Suppressor macrophage treated with lipopolysaccharide for 4 hours (primary cell): ENCODE measurements around the gene ZNF516.
A peak's percentile ranks its signal among the peaks of the same experiment; 100 is the strongest.

Experiments used
- DNase-seq: peaks from one replicate; pipeline ENCODE4 v3.0.0-alpha.2; 2020

The ZNF516 gene

GRCh38 chr18:76506395-76506794, 11.4 kb upstream of the ZNF516 start:
- no peak for DNase-seq

- DNase-seq: peak; percentile 64
These were observed 10.6 kb upstream of the ZNF516 start for GRCh38 chr18:76505614-76506013.

DNA sequence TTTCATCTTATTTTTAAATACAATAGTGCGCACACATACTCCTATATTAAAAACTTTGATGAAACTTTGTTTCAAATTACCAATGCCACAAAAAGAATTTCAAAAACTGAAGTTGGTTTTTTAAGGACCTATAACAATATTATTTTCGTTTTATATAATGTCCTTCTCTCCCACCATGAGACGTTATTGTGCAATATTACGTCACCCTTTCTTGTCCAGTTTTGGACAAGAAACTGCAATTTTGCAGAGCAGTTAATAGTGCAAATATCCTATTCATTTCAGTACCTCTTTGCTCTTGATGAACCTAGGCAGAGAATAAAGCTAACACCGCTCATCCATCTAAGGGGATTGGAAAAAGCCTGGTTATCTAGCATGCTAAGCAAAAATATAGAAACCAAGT, 9.7 kb upstream of the ZNF516 start:
- DNase-seq: peak; percentile 86

GRCh38 chr18:76503649-76504386, 8.8 kb upstream of the ZNF516 start:
- DNase-seq: peak; percentile 65

GRCh38 chr18:76502551-76502950, 7.5 kb upstream of the ZNF516 start:
- DNase-seq: peak; percentile 83

GRCh38 chr18:76499637-76500340, 4.7 kb upstream of the ZNF516 start:
- DNase-seq: peak; percentile 94

DNA sequence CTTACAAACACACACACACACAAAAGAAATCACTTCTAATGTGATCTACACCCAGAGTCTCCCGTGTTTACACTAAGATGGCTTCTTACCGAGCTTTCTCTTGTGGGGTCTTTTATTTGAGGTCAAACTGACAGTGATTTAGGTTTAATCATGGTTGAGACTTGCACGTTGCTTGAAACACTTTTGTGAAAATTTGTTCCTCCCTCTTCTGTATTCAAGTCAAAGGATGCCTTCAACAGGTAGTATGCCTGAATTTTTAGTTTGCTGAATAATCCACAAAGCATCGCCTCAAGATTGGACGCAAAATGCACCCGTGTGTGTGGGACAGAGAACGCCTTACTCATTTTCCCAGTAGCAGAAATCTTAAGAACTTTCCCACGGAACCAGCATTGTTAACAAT, 4.0 kb upstream of the ZNF516 start:
- no peak for DNase-seq

DNA sequence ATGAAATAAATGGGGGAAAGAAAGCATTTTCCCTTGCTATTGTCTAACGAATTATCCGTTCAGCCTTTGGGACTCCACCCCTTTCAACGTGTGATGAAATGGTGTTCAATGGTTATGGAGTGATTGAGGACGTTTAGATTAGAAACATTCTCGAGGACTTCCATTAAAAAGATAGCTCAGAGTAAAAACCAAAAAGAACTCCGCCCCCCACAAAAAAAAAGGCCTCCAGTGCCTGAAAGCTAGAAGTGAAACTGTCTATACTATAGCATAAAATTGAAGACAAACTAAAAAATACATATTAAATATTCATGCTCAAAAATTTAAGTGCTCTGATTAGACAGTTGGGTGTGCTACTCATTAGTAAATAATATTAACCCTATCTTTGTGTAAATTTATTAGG, 3.0 kb upstream of the ZNF516 start:
- DNase-seq: peak; percentile 52

DNA sequence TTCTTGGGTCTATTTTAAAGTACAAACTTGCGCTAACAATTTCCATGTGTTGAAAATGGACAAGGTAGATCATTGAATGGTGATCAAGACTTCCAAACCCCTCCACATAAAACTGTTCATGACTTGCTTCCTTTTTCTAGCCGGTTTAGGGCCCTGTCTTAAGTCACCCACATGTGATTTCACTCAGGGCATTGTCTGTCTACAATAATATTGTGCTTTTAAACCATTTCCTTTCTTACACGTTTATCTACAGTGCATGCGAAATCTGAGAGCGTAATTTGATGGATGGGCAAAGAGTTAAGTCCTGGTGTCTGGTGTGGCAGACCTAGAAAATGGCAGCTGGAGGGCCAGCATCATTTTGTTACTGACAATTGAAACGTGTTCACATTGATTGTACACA, 2.0 kb upstream of the ZNF516 start:
- peak; percentile 37 for DNase-seq

DNA sequence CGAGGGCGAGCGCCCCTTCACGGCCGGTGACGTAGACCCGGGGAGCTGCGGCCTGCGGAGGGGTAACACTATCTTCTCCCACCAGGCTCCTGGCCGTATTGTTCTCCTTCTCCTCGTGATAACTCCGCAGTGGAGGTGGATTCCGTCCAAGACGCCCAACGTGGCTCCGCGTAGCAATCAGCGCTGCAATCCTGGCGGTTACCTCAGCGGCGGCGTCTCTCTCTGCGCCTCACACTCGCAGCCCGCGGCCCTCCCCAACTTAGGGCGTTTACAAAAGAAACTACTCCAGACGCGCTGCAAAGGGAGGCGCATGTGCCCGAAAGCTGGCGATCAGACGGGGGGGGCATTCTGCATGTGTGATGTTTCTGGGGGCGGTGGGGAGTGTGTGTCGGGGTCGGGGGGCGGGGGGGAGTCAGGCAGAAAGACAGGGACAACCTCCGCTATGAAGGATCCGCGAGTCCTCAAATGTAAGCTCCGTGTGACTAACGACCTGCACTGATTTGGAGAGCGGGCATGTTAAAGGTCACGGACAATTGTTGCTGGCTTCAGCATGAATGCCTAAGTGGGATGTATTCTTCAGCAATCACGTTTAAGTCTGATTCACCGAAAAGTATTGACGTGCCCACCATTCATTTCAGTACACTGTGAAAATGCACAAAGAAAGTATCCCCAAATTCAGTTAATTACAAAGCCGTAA, 1.3 kb upstream of the ZNF516 start:
- peak; percentile 78 for DNase-seq

DNA sequence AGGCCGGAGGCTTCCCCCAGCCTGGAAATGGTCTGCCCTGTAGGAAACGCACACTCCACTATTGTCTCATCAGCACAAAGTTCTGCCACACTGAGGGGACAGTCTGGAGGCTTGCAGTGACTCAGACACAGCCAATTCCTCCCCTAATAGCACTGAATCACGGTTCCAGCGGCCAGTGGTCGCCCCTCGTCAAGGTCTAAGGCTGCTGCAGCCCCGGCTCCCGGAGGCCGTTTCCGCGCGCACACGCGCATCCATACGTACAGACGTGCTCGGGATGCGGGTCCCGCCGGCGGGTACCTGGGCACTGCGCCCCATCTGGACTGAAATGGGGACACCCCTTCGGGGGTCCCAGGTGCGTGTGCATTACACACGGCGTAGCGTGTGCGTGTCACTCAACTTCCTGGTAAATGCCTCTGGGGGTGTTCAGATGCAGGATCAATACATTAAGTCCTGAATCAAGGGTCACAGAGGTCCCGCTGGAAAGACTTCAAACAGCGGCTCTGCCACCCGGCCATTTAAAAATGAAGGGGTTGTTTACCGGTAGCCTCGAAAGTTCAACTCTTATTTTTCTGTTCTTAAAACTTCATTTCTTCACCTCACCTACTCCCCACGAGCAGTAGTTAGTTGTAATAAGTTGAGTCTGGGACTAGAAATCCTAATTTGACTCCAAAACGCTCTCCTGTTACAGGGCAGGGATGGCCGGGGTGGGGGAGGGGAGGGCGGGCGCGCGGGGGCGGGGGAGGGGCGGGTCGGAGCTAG, 572 bp upstream of the ZNF516 start:
- DNase-seq: peak; percentile 78

- peak; percentile 25 for DNase-seq
These were observed 624 bp downstream of the ZNF516 start for GRCh38 chr18:76494231-76495005.

GRCh38 chr18:76493213-76494161, 1.6 kb downstream of the ZNF516 start:
- DNase-seq: peak; percentile 64

GRCh38 chr18:76492669-76493212, 2.3 kb downstream of the ZNF516 start:
- DNase-seq: peak; percentile 98

GRCh38 chr18:76491776-76492668, 3.0 kb downstream of the ZNF516 start:
- DNase-seq: peak; percentile 67

GRCh38 chr18:76491473-76491775, 3.6 kb downstream of the ZNF516 start:
- peak; percentile 74 for DNase-seq

- DNase-seq: peak; percentile 60
These were observed 4.2 kb downstream of the ZNF516 start for GRCh38 chr18:76490670-76491472.

DNA sequence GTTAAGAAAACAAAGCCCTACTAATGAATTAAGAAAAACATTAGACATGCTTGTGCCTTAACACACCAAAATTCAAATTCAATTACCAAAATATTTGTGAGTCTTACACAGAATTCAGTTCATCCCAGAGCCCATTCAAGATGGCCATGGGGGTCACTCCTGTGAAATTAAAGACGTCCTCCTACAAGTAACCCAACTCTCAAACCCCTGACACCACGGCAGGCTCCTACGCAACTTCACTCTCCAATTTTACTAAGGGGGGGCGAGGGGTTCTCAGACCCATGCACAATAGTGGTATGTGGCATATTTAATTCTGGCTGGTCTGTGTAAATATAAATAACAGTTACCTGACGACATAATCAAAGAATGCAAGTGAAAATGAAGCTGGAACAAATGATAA, 5.0 kb downstream of the ZNF516 start:
- no peak for DNase-seq

- no peak for DNase-seq
These were observed 6.0 kb downstream of the ZNF516 start for GRCh38 chr18:76489081-76489480.
